Astrocyte (in vitro differentiated cells and primary cell): ENCODE data around the gene ANO8.

Source experiments
- CTCF ChIP-seq: IDR thresholded peaks from 2 replicates; pipeline ENCODE4 v1.5.1; 2011; ENCODE audit warnings: low read depth, mild to moderate bottlenecking, inconsistent platforms, low read length, moderate library complexity; ENCODE audit not compliant: insufficient read depth
- EZH2 ChIP-seq: IDR thresholded peaks from 2 replicates; pipeline ENCODE4 v1.6.1; 2012; ENCODE audit warnings: mild to moderate bottlenecking, low read length, inconsistent platforms; ENCODE audit not compliant: insufficient read depth

GRCh38 chr19:17359905-17360800 lies 25.5 kb upstream of the ANO8 start:
- TF ChIP-seq CTCF (no peak), EZH2 (no peak)
